Neural progenitor cell (in vitro differentiated cells): ENCODE data around the gene TFPT. TPM values are rescaled to one million over a fixed set of nuclear protein-coding genes. Genes with fewer than 3 reads are reported as not detected.

ENCODE experiments used
- DNase-seq: peaks from one replicate; pipeline ENCODE4 v3.0.0-alpha.2; 2016; ENCODE audit warnings: low spot score
- H2AFZ ChIP-seq: fragments of 200-600 bp; sonication (generic); replicated peaks from 2 replicates; pipeline ENCODE4 v1.6.1; 2016; ENCODE audit warnings: antibody characterized with exemption
- H3F3A ChIP-seq: fragments of 200-600 bp; sonication (generic); 2 replicates; pipeline ENCODE4 v1.6.1; 2016; ENCODE audit warnings: antibody characterized with exemption, low read depth
- H3K27ac ChIP-seq: fragments of 200-600 bp; sonication (generic); 2 replicates; pipeline ENCODE4 v1.5.1; 2016; ENCODE audit warnings: mild to moderate bottlenecking
- H3K27me3 ChIP-seq: fragments of 200-600 bp; sonication (generic); 2 replicates; pipeline ENCODE4 v1.6.1; 2016; ENCODE audit warnings: mild to moderate bottlenecking, moderate library complexity
- H3K36me3 ChIP-seq: fragments of 200-600 bp; sonication (generic); 2 replicates; pipeline ENCODE4 v1.5.1; 2016
- H3K4me1 ChIP-seq: fragments of 200-600 bp; sonication (generic); 2 replicates; pipeline ENCODE4 v1.6.1; 2016; ENCODE audit warnings: mixed run types
- H3K4me2 ChIP-seq: fragments of 200-600 bp; sonication (generic); 2 replicates; pipeline ENCODE4 v1.6.1; 2016
- H3K4me3 ChIP-seq: fragments of 200-600 bp; sonication (generic); 2 replicates; pipeline ENCODE4 v1.5.1; 2016
- H3K79me2 ChIP-seq: fragments of 200-600 bp; sonication (generic); 2 replicates; pipeline ENCODE4 v1.6.1; 2016; ENCODE audit warnings: low read depth
- H3K9ac ChIP-seq: fragments of 200-600 bp; sonication (generic); 2 replicates; pipeline ENCODE4 v1.6.1; 2016
- H3K9me3 ChIP-seq: fragments of 200-600 bp; sonication (generic); 2 replicates; pipeline ENCODE4 v1.5.1; 2016; ENCODE audit warnings: low read depth
- H4K20me1 ChIP-seq: fragments of 200-600 bp; sonication (generic); 2 replicates; pipeline ENCODE4 v1.6.1; 2016; ENCODE audit warnings: low read depth
- H3K27ac Mint-ChIP-seq: 3 replicates; pipeline ENCODE4 v1.8.0; 2021; ENCODE audit warnings: mixed read lengths
- H3K27me3 Mint-ChIP-seq: 2 replicates; pipeline ENCODE4 v1.8.0; 2022; ENCODE audit warnings: low read depth, mild to moderate bottlenecking, inconsistent platforms, moderate library complexity, mixed read lengths; ENCODE audit not compliant: insufficient read depth
- H3K36me3 Mint-ChIP-seq: 3 replicates; pipeline ENCODE4 v1.8.0; 2021; ENCODE audit warnings: mixed read lengths
- H3K4me1 Mint-ChIP-seq: 3 replicates; pipeline ENCODE4 v1.8.0; 2021; ENCODE audit warnings: mixed read lengths
- H3K4me3 Mint-ChIP-seq: 3 replicates; pipeline ENCODE4 v1.8.0; 2021; ENCODE audit warnings: mild to moderate bottlenecking, moderate library complexity, mixed read lengths
- H3K9me3 Mint-ChIP-seq: 3 replicates; pipeline ENCODE4 v1.8.0; 2020; ENCODE audit warnings: mixed read lengths
- EZH2 ChIP-seq: fragments of 200-600 bp; sonication (generic); IDR thresholded peaks from 2 replicates; pipeline ENCODE4 v1.6.1; 2017; ENCODE audit warnings: antibody characterized with exemption, mild to moderate bottlenecking, moderate library complexity
- EZH2phosphoT487 ChIP-seq: fragments of 200-600 bp; sonication (generic); IDR thresholded peaks from 2 replicates; pipeline ENCODE4 v1.6.1; 2017; ENCODE audit warnings: antibody characterized with exemption
- total RNA-seq: library from RNA; depleted of rRNA; stranded (reverse); fragments of >200 nt; gene quantifications from 2 replicates; pipeline ENCODE4 v1.2.3, GENCODE V29; 2015; ENCODE audit warnings: low replicate concordance
- TF ChIP-seq, protein P1 (sequence below): fragments of 200-600 bp; sonication (generic); IDR thresholded peaks from 2 replicates; pipeline ENCODE4 v1.5.1; 2017; ENCODE audit warnings: antibody characterized with exemption, mild to moderate bottlenecking

The TFPT gene
- total RNA-seq, 1 donor from 2014 or later: 9.4 TPM

DNA sequence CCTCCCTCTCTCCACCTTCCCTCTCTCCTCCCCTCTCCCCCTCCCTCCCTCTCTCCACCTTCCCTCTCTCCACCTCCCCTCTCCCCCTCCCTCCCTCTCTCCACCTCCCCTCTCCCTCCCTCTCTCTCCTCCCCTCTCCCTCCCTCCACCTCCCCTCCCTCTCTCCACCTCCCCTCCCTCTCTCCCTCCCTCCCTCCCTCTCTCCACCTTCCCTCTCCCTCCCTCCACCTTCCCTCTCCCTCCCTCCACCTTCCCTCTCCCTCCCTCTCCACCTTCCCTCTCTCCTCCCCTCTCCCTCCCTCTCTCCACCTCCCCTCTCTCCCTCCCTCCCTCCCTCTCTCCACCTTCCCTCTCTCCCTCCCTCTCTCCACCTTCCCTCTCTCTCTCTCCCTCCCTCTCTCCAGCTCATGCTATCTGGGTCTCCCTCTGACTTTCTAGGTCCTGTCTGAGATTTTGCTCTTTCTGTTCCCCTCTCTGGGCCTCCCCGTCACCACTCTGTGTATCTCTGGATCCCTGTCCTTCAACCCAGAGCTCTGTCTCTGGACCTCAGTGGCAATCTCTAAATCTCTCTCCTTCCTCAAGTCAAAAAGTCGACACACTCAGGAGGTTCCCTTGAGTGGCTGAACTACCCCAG is 18.6 kb upstream of the TFPT start:
- no peak overlapping the region for H3K27ac ChIP-seq
- Mint-ChIP-seq H3K27ac (peak overlapping the region; percentile 79), H3K36me3 (peaks cover 6% of the 10 kb centered on the region), H3K4me1 (peaks cover 21% of the 10 kb centered on the region), H3K4me3 (peak overlapping the region; percentile 45), H3K27me3 (peaks cover 13% of the 10 kb centered on the region), H3K9me3 (no peaks in the 10 kb centered on the region)
- peaks cover 14% of the 10 kb centered on the region for H3K79me2 ChIP-seq
- no peak overlapping the region for H2AFZ ChIP-seq
- H3K4me3 ChIP-seq: no peak overlapping the region
- peaks cover 12% of the 10 kb centered on the region for H4K20me1 ChIP-seq
- peaks cover 6% of the 10 kb centered on the region for H3K4me1 ChIP-seq
- peaks cover 4% of the 10 kb centered on the region for H3K27me3 ChIP-seq
- no peaks in the 10 kb centered on the region for H3K9me3 ChIP-seq
- H3K9ac ChIP-seq: no peak overlapping the region
- no peak for DNase-seq
- H3F3A ChIP-seq: peaks cover 19% of the 10 kb centered on the region
- TF ChIP-seq EZH2: no peak
- TF ChIP-seq, protein P1, sequence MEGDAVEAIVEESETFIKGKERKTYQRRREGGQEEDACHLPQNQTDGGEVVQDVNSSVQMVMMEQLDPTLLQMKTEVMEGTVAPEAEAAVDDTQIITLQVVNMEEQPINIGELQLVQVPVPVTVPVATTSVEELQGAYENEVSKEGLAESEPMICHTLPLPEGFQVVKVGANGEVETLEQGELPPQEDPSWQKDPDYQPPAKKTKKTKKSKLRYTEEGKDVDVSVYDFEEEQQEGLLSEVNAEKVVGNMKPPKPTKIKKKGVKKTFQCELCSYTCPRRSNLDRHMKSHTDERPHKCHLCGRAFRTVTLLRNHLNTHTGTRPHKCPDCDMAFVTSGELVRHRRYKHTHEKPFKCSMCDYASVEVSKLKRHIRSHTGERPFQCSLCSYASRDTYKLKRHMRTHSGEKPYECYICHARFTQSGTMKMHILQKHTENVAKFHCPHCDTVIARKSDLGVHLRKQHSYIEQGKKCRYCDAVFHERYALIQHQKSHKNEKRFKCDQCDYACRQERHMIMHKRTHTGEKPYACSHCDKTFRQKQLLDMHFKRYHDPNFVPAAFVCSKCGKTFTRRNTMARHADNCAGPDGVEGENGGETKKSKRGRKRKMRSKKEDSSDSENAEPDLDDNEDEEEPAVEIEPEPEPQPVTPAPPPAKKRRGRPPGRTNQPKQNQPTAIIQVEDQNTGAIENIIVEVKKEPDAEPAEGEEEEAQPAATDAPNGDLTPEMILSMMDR: no peak
- no peak for TF ChIP-seq EZH2phosphoT487
- no peaks in the 10 kb centered on the region for H3K36me3 ChIP-seq
- no peak overlapping the region for H3K4me2 ChIP-seq

DNA sequence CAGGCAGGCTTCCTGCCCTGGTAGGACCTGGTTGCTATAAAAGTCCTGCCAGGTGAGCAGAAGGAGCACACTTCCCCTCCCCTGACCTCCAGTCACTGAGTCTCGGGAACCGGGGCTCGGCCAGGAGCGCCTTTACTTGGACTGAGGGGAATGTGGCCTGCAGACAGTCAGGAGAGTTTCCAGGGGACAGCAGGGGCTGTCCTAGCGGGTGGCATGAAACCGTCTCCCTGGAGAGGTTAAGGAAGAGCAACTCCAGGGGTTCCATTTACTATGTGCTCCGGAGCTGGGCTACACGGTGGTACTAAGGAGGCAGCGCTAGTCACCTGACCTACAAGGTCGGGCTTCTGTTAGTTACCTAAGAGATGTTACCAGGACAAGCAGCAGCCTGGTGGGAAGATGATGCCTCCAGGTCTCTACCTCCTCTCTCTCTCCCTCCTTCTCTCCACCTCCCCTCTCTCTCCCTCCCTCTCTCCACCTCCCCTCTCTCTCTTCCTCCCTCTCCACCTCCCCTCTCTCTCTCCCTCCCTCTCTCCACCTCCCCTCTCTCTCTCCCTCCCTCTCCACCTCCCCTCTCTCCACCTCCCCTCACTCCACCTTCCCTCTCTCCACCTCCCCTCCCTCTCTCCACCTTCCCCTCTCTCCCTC is 18.0 kb upstream of the TFPT start:
- H3K4me1 ChIP-seq: no peaks in the 10 kb centered on the region
- no peak overlapping the region for H2AFZ ChIP-seq
- no peak overlapping the region for H3K27ac Mint-ChIP-seq
- no peak overlapping the region for H3K4me3 ChIP-seq
- peaks cover 4% of the 10 kb centered on the region for H3K27me3 ChIP-seq
- DNase-seq: peak; percentile 81
- H3F3A ChIP-seq: peaks cover 19% of the 10 kb centered on the region
- H3K4me2 ChIP-seq: no peak overlapping the region
- TF ChIP-seq, protein P1: no peak
- no peak for TF ChIP-seq EZH2phosphoT487
- H3K36me3 ChIP-seq: no peaks in the 10 kb centered on the region
- H4K20me1 ChIP-seq: peaks cover 5% of the 10 kb centered on the region
- H3K9ac ChIP-seq: no peak overlapping the region
- no peak overlapping the region for H3K27ac ChIP-seq
- H3K4me1 Mint-ChIP-seq: peaks cover 16% of the 10 kb centered on the region
- no peaks in the 10 kb centered on the region for H3K9me3 Mint-ChIP-seq
- H3K4me3 Mint-ChIP-seq: no peak overlapping the region
- peaks cover 8% of the 10 kb centered on the region for H3K79me2 ChIP-seq
- peaks cover 5% of the 10 kb centered on the region for H3K36me3 Mint-ChIP-seq
- peaks cover 15% of the 10 kb centered on the region for H3K27me3 Mint-ChIP-seq
- H3K9me3 ChIP-seq: no peaks in the 10 kb centered on the region

DNA sequence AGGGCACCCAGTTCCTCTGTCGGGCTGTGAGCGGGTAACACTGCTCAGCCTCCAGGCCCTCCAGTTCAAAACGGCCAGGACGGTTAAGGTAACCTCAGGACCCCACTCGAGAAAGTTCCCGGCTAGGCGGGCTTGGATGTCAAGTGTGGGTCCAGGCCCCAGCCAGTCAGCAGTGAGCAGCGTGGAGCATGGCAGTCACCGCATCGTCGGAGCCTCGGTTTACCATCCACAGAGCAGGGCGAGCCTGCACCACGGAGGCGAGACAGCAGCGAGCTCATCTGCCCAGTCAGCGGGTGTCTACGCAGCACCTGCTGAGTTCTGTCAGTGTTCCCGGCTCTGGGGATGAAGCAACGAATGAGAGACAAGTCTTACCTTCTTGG is 14.2 kb upstream of the TFPT start:
- Histone ChIP-seq H3K9me3 (no peaks in the 10 kb centered on the region), H3K9ac (no peak overlapping the region), H3K27ac (no peak overlapping the region), H3K4me3 (no peak overlapping the region), H3K27me3 (no peaks in the 10 kb centered on the region), H3K4me2 (no peak overlapping the region), H3K79me2 (no peaks in the 10 kb centered on the region), H3K4me1 (no peaks in the 10 kb centered on the region), H3K36me3 (no peaks in the 10 kb centered on the region), H3F3A (peaks cover 4% of the 10 kb centered on the region), H4K20me1 (no peaks in the 10 kb centered on the region), H2AFZ (no peak overlapping the region)
- TF ChIP-seq, protein P1: no peak
- TF ChIP-seq EZH2 (no peak), EZH2phosphoT487 (no peak)
- Mint-ChIP-seq H3K27ac (no peak overlapping the region), H3K9me3 (no peaks in the 10 kb centered on the region), H3K4me3 (no peak overlapping the region), H3K4me1 (peaks cover 4% of the 10 kb centered on the region), H3K27me3 (peaks cover 2% of the 10 kb centered on the region), H3K36me3 (peaks cover 15% of the 10 kb centered on the region)
- DNase-seq: no peak
